ENCODE data around the gene PTP4A2. TPM values are rescaled to one million over a fixed set of nuclear protein-coding genes. Genes with fewer than 3 reads are reported as not detected.
"Not testable (repeated sequence)": the region's sequence is repeated elsewhere in the genome, so short reads cannot be mapped to it uniquely, and the experiment has no call there.

PTP4A2 gene
- polyA plus RNA-seq, 4 donors = 195 to 284 (median 263) TPM

GRCh38 chr1:31895474-31896198, 42.5 kb downstream of the PTP4A2 start:
- DNase-seq (ENCODE audit: low read depth in 4 of 4, low spot score in 3 of 4) = not testable (repeated sequence)

- DNase-seq (ENCODE audit: low read depth in 4 of 4, low spot score in 3 of 4) = no peak
Observed at GRCh38 chr1:31891280-31891679, 46.9 kb downstream of the PTP4A2 start.

- DNase-seq (ENCODE audit: low read depth in 4 of 4, low spot score in 3 of 4) = no peak
Observed at GRCh38 chr1:31888291-31888690, 49.9 kb downstream of the PTP4A2 start.

GRCh38 chr1:31886866-31887265, 51.3 kb downstream of the PTP4A2 start:
- DNase-seq (ENCODE audit: low read depth in 4 of 4, low spot score in 3 of 4) = no peak

GRCh38 chr1:31885851-31886250, 52.3 kb downstream of the PTP4A2 start:
- DNase-seq (ENCODE audit: low read depth in 4 of 4, low spot score in 3 of 4) = no peak

GRCh38 chr1:31883357-31883942, 54.7 kb downstream of the PTP4A2 start:
- no peak for DNase-seq (ENCODE audit: low read depth in 4 of 4, low spot score in 3 of 4)

GRCh38 chr1:31881688-31882000, 56.5 kb downstream of the PTP4A2 start:
- DNase-seq (ENCODE audit: low read depth in 4 of 4, low spot score in 3 of 4) = no peak

- DNase-seq (ENCODE audit: low read depth in 4 of 4, low spot score in 3 of 4) = no peak
Observed at GRCh38 chr1:31880957-31881687, 57.0 kb downstream of the PTP4A2 start.

GRCh38 chr1:31879981-31880608, 58.1 kb downstream of the PTP4A2 start:
- no peak for DNase-seq (ENCODE audit: low read depth in 4 of 4, low spot score in 3 of 4)

GRCh38 chr1:31878058-31878457, 60.1 kb downstream of the PTP4A2 start:
- no peak for DNase-seq (ENCODE audit: low read depth in 4 of 4, low spot score in 3 of 4)

- DNase-seq (ENCODE audit: low read depth in 4 of 4, low spot score in 3 of 4) = no peak
Observed at GRCh38 chr1:31877544-31877943, 60.6 kb downstream of the PTP4A2 start.

- DNase-seq (ENCODE audit: low read depth in 4 of 4, low spot score in 3 of 4) = no peak
Observed at GRCh38 chr1:31875636-31876236, 62.4 kb downstream of the PTP4A2 start.

- no peak for DNase-seq (ENCODE audit: low read depth in 4 of 4, low spot score in 3 of 4)
Observed at GRCh38 chr1:31874942-31875341, 63.2 kb downstream of the PTP4A2 start.

- DNase-seq (ENCODE audit: low read depth in 4 of 4, low spot score in 3 of 4) = no peak
Observed at GRCh38 chr1:31872658-31873636, 65.2 kb downstream of the PTP4A2 start.

GRCh38 chr1:31871703-31872102, 66.5 kb downstream of the PTP4A2 start:
- no peak for DNase-seq (ENCODE audit: low read depth in 4 of 4, low spot score in 3 of 4)

GRCh38 chr1:31870086-31870736, 68.0 kb downstream of the PTP4A2 start:
- DNase-seq (ENCODE audit: low read depth in 4 of 4, low spot score in 3 of 4) = no peak

- DNase-seq (ENCODE audit: low read depth in 4 of 4, low spot score in 3 of 4) = no peak
Observed at GRCh38 chr1:31869449-31869848, 68.7 kb downstream of the PTP4A2 start.

- no peak for DNase-seq (ENCODE audit: low read depth in 4 of 4, low spot score in 3 of 4)
Observed at GRCh38 chr1:31868862-31869261, 69.3 kb downstream of the PTP4A2 start.

- no peak for DNase-seq (ENCODE audit: low read depth in 4 of 4, low spot score in 3 of 4)
Observed at GRCh38 chr1:31867546-31867945, 70.6 kb downstream of the PTP4A2 start.

Data from left renal pelvis (tissue), 4 donors.